H1 (cell line): ENCODE data around the gene LYPD6. TPM values are rescaled to one million over a fixed set of nuclear protein-coding genes. Genes with fewer than 3 reads are reported as not detected.

Source experiments
- JUND ChIP-seq: IDR thresholded peaks from 2 replicates; pipeline ENCODE4 v1.6.1; 2011; ENCODE audit warnings: mild to moderate bottlenecking, improper control_type of control experiment, low read length
- KDM4A ChIP-seq: IDR thresholded peaks from one replicate; pipeline ENCODE4 v1.7.1; 2012; ENCODE audit warnings: low read depth, mild to moderate bottlenecking, moderate library complexity, low read length, inconsistent platforms; ENCODE audit not compliant: severe bottlenecking
- SIRT6 ChIP-seq: IDR thresholded peaks from one replicate; pipeline ENCODE4 v1.7.1; 2012; ENCODE audit warnings: low read length, inconsistent platforms
- polyA plus RNA-seq, 7 experiments: library from polyadenylated mRNA; depleted of rRNA in 3 of 7; stranded (reverse) in 5 of 7; unstranded in 2 of 7; fragments of >200 nt in 5 of 7; fragments of 200-250 nt in 2 of 7; gene quantifications; 1 replicate in 5 of 7; 2 replicates in 1 of 7; 4 replicates in 1 of 7; pipeline versions ENCODE4 v1.2.1 to v1.2.3, GENCODE V29; 2011 to 2013; ENCODE audit warnings: missing spikeins in 2 of 7, mixed read lengths in 2 of 7
- total RNA-seq: library from RNA; stranded (reverse); fragmentation: NEBNext Ultra II Directional; extraction: Animal tissue kit (Norgen Biotek cat#: 25700); gene quantifications from 2 replicates; pipeline ENCODE4 v1.2.1, GENCODE V29; 2021

The LYPD6 gene
- total and polyA plus RNA-seq, 2 of the 8 experiments (the other 6 are each of a cell fraction or from before 2014, with no cell fraction given): 5.6 to 8.9 TPM

GRCh38 chr2:149333636-149334035, 3.2 kb downstream of the LYPD6 start (continued):
- TF ChIP-seq KDM4A: no peak
- no peak for TF ChIP-seq SIRT6
- no peak for TF ChIP-seq JUND
